Posterior vena cava (tissue), 2 donors: ENCODE measurements around the gene SMAD5. TPM values are rescaled to one million over a fixed set of nuclear protein-coding genes. Genes with fewer than 3 reads are reported as not detected.
A peak's percentile ranks its signal among the peaks of the same experiment; 100 is the strongest.

Experiments used
- DNase-seq: peaks from one replicate; pipeline ENCODE4 v3.0.0-alpha.2; 2020; ENCODE audit warnings: low spot score
- intact Hi-C, 2 donors: fragments of 100-400 bp; cut with DNase I; formaldehyde crosslinking; loops; one replicate each; pipeline versions ENCODE4 v1.14.1 to v1.14.2; 2022 to 2023
- total RNA-seq, 2 donors: library from RNA; stranded (reverse); fragmentation: NEBNext Ultra II Directional; extraction: Animal tissue kit (Norgen Biotek cat#: 25700); gene quantifications; one replicate each; pipeline ENCODE4 v1.2.1, GENCODE V29; 2021
- donor health status: DM: yes; HTN: yes; CAD: no.
- donor health status: DM: yes; HTN: yes; CAD: no.

Gene SMAD5
- total RNA-seq, 2 donors from 2014 or later, result 71.0 to 79.2 TPM

DNA sequence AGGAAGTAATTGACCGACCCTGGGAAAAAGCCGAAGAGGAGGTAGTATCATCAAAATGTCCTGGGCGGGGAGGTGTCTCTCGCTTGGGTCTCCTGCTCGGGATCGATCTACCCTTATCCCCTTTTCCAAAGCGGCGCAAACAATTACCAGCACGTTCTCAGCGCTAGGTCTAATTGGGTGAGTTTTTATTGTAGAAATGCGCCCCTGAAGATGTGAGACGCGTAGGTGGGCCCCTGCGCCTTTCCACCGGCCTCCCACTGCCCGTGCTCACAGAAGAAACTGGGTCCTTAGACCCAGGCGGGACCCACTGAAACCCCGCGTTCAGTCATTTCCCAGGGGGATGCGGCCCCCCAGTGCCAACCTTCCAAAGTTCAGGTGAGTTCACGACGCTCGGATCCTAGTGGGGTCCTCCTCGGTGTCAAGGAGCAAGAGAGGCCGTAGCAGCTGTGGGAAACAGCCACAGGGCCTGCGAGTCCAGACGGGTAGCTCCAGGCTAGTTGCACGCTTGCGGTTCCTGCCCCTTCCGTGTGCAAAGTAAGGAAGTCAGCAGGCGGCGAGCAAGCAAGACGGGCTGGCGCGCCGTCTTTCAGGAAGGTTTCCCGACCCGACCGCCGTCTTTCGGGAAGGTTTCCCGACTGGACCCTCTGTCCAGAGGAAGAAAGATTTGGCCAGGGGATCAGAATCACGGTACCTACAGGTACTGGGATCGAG lies 58.8 kb downstream of the SMAD5 start:
- no peak for DNase-seq
- intact Hi-C loops, result no loop called here

DNA sequence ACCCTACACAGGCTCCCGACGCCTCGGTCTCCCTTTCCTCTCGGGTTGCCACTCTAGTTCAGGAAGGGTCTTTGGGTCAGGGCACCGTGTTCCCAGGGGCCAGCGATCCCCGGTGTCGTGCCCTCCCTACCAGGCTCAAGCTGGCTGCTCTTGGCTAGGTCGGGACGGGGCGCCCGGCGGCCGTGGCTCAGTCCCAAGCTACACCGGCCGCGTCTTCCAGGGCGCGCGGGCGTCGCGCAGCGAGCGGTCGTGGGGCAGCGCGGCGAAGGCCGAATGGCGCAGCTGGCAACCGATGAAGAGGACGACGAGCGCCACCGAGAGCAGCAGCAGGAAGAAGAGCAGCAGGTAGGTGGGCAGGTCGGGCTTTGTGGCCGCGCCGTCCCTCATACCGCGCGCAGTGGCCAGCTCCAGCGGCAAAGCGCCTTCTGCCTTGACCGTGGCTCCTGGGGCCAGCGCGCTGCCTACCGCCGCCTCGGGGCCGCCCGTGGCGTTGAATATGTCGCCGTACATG lies 59.4 kb downstream of the SMAD5 start:
- intact Hi-C loops, result no loop called here
- DNase-seq, result no peak

DNA sequence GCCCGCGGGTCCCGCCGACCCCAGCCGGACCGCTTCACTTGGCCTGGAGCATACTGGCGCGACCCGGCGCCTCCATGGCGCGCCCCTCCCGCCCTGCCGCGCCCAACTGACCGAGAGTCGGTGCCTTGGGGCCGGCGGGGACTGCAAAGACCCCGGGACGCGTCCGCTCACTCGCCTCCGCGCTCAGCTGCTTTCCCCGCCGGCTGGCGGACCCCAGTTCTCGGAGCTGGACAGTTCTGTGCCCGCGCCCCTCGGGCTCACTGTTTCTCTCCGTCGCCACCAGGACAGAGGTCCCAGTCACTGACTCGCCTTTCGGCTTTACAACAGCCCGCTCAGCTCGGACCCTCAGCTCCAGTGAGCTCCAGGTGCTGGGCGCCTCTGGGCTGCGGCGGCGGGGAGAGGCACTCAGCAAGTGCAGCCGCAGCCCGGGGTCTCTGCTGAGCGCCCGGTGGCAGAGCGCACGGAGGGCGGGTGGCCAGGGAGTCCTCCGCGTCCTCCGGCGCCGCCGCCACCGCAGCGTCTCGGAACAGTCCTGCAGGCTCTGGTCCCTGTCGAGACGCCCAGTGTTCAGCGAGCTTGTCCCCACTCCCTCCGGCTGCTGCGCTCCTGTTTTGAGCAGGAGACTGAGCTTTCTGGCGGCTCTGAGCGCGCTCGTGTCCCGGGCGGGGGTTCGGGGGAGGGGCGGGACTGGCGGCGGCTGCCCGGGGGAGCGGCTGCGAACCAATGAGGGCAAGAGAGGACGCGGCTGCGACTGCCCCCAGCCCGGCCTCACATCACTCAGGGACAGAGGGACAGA lies 60.1 kb downstream of the SMAD5 start, which contains the start of gene SMIM32:
SMIM32 (minus strand) TSS at position 637 of the 796 bp plus-strand sequence. CDS start 638 bp downstream, outside the sequence.
- no peak for DNase-seq

DNA sequence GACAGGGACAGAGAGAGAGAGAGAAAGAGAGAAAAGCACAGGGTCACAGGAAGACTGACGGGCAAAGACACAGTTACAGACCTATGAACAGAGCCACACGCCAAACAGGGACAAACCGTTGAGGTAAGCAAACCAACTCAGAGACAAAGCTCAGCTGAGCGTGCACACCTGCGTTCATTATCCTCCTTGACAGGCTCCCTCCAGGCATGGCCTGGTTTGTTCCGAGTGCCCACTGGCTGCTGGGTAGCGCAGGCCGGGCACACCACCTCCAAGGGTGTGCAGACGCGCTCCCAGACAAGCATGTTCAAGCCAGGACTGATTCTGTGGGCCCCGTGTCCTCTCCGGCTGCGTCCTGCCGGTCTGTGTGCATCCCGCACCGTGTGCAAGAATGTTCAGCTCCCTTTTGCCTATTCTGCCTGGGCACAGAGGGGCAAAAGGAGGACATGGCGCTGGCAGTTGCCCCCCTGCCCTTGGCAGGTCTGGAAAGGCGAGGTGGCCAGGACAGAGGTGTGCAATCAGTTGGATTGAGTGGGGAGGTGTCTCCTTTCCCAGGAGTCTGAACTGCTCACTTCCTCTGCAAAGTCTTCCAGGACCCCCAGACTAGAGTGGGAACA lies 60.8 kb downstream of the SMAD5 start:
- no peak for DNase-seq
- intact Hi-C loops, result no loop called here

More for the DNA sequence above, 60.1 kb downstream of the SMAD5 start, which contains the start of gene SMIM32:
- intact Hi-C loops, result no loop called here

DNA sequence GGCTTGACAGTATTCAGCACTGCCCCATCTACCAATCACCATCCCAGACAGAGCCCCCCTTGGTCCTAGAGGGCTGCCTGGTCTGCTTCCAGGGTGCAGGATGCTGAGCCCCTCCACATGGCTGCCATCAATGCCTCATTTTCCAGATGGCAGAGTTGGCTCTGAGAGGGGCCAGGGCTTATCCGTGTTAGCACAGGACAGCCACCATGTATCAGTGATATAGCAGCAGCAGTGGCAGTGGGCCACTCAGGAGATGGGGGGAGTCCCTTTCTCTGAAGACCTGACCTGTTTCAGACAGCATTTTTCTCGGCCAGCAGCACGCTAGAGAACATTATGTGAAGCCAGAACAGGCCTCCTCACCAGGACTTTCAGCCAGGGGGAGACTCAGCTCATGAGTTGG lies 61.9 kb downstream of the SMAD5 start:
- no peak for DNase-seq
- intact Hi-C loops, result no loop called here

DNA sequence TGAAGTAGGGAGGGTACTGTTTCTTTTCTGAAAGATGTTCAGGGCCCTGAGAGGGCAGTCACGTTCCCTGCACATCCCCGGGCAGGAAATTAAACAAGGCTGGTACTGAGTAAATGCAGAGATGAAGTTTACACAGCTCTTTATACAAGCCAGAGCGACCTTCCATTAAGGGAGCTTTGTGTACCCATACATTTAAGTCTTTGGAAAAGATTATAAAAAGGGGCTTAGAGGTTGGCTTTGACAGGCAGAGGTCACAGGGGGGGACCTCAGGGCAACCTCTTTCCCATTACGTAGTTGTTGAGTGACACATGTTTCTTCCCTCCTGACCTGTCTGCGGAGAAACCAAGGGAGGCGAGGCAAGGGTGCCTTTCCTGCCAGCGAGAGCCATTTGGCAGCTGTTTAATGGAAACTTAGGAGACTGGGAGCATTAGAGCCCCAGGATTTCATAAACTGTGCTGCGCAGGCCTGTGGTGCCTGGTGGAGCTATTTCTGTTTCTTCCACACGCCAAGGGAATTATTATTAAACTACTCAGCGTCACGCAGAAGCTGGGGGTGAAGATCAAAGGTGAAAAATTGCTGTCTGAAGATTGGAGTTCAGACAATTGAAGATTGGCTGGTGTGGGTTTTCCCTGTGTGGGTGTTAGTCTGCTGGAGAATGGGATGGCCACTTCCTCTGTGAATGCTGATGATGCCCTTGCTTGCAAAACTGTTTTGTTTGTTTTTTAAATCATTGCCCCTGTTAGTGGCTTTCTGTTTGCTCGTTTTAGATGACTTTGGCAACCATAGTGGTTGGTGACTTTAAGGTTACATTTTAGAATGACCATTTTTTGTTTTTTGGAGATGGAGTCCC lies 63.6 kb downstream of the SMAD5 start:
- no peak for DNase-seq
- intact Hi-C loops, result loop anchor here in 1 of 2 donors (1.0 kb wide), 1 partner anchor 19 kb away; no protein-coding TSS in a partner anchor

DNA sequence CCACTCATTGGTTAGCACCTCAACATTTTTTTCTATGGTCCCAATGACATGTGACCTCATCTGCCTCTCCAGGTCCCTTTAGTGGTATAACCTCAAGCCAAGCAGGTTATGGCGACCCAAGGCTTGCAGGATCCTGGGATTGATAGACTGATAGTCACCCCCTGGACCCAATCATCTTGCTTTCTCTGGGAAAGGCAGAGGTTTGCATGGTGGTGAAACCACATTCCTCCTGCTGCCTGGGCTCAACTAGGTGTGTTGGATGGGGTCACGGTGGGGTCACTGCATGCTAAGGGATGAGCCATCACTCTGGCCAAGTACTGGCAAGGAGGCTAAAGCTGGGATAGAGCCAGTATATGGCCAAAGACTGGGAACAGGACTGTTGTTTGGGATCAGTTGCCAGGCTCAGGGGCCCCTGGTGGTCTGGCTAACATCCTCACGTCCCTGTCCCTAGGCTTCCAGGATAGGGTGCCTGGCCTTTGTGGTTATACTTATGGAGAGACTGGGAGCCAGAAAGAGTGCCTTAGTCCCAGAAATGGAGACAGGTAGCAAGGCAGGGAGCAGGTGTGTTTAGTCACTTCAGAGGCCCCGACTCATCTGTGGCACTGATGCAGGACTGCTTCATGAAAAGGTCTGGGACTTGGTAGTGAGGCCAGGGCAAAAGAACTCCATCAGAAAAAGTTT lies 65.0 kb downstream of the SMAD5 start:
- DNase-seq, result no peak
- intact Hi-C loops, result no loop called here

DNA sequence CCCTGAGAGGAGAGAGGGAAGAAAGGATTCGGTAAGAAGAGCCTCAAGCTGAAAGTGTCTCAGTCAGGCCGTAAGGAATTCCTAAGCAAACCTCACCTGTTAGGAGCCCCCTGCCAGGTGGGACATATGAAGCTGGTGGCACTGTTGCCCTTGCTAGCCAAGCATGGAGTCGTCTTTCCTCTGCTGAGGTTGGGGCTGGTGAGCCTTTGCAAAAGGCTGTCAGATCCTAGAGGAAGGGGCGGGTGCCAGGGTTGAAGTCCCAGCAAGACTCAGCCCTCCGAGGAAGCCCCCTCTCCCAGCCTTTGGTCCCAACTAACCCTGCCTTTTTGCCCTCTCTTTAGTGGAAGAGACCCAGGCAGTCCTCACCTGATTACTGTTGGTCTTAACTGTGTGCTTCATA lies 65.8 kb downstream of the SMAD5 start:
- intact Hi-C loops, result no loop called here
- no peak for DNase-seq

DNA sequence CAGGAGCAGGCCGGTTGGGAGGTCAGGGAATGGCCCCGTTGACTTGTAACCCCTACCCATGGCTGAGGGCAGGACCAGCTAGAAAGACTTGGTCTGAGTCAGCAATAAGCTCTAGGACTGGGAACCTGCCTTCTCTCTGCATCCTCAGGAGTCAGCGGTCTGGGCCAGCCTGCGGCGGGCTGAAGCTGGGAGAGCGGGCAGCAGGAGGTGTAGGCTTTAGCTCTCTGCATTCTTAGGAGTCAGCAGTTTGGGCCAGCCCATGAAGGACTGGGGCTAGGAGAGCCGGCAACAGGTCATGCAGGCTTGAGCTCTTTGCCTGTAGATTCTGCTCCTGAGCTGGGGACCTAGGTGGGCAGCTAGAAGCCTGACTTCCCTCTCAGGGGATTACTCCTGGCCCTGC lies 66.8 kb downstream of the SMAD5 start:
- intact Hi-C loops, result no loop called here

DNA sequence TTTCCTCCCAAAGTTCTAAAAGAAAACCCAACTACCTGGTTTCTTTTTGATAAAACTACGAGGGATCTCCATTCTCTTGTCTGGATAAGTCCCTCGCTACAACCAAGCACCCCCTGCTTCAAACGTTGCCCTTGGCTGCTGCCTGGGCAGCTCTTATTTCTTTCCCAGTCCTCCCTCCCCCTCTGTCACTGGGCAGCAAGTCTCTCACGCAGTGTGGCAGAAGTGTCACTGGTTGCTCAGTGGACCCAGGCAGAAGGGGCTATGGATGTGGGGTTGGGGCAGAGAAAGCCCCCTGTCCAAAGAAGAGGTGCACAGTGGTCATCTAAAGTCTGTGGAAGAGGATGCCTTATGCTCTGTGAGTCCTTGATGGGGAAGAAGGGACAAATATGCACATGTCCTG lies 67.5 kb downstream of the SMAD5 start:
- DNase-seq, result no peak
- intact Hi-C loops, result no loop called here

More for the DNA sequence above, 66.8 kb downstream of the SMAD5 start:
- DNase-seq, result no peak

DNA sequence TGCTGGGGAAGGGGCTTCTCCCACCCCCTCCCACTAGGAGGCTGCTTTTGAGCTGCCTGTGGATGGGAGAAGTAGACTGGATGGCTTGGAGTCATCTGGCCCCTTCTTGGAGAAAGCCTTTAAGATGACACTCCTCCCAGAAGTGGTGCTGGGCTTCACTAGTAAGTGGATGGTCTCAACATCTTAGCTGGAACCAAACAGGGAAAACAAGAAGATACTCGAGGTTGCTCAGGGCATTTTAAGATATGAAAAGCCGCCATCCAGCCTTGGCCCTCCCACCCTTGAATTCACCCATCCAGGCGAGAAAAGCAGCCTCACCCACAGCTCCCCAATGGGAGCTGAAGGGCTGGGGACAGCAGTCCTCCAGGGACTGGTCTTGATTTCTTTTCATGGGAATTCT lies 68.1 kb downstream of the SMAD5 start:
- intact Hi-C loops, result no loop called here
- no peak for DNase-seq

DNA sequence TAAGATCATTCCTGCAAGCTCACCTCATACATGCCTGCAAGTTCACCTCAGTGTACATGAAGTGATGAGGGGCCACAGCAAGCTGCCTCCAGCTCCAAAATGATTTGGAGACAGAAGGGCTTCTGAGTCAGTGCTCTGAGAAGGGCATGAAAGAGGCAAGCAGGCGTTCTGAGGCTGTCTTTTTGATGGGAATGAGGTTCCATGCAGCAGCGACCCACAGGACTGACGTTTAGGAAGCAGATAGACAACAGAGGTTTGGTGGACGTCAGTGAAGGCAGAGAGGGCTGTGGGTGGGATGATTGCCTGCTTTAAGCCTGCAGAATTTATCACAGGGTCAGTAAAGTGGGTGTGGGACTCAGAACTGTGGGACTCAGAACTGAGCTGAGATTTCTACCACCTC lies 69.2 kb downstream of the SMAD5 start:
- intact Hi-C loops, result no loop called here
- DNase-seq, result peak; percentile 64

DNA sequence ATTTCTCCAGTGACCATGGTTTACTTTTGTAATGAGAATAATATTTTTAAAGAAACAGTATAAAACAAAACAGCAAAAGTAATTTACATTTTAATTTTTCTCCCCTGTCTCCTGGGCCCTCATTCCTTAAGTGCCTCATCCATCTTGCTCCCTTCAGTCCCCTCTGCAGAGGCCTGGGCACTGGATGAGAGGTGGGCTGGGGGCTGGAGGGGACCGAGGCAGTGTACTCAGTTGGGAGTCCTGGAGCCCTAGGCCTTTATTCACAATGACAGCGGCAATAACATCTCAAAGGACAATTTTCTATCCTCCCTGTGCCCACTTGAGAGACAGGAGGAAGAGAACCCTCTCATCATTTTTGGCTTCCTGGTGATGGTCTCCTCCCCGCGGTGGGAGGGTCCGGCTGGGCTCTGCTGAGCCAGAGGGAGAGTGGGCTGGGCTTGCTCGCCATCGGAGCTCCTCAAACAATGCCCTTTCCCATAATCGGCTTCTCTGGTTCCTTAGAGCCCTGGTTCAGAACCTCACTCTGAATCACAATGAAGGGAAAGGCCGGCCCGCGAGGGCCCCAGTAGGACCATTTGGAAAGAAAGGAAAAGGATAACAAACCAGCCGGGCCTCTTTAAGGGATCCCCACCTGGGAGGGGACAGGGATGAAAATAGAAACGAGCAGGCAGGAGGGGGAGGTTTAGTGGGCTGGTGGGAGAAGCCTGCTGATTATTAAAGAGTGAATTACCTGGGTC lies 70.0 kb downstream of the SMAD5 start:
- peak; percentile 23 for DNase-seq
- intact Hi-C loops, result no loop called here

DNA sequence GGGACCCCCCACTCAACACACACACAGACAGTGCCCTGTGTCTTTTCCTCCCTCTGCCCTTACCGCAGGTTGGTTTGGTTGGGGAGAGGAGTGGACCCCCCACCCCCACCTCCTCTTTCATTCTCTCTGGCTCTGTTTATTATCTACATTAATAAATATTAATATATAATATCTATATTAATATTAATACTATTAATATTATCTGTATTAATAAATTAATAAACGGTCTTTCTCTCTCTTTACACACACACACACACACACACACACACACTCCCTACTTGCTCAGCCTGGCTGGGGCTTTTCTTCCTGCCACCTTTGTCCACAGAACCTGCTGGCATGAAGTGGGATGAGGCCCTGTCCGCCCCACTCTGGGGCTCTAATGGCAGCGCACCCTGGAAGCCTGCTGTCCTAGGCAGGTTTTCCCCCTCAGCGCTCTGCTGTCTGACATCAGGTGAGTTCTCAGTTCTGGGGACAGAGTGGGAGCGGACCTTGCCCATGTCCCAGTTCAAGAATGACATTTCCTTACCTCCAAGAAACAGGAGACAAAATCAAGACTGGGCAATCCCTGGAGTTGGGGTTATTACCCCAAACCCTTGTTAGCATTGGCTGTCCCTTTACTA lies 70.8 kb downstream of the SMAD5 start:
- intact Hi-C loops, result no loop called here

DNA sequence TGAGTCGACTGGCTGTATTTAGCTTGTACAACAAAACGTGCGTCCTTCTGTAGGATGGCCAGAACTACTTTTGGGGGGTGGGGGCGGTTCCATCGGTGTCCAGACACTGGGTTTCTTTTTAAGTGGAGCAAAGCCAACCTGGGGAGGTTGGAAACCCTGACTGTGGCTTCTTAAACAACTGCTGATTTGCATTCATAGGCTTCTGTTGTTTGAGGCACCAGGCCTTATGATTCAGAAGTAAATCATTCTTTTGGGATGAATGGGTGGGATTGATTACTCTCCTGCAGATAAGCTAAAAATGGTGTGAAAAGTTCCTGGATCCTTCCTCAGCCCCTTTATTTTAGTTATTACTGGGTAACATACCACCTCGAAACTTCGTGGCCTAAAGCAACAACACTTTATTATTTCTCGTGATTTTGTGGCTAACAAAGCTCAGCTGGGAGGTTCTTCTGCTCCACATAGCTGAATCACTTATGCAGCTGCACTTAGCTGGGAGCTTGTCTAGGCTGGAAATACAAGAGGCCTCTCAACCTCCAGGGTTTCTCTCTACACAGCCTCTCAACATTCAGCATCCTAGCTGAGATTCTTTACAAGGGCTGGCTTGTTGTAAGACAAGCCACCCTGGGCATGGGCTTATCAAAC lies 72.5 kb downstream of the SMAD5 start:
- intact Hi-C loops, result loop anchor here in 1 of 2 donors (5.0 kb wide), 1 partner anchor 318 kb away; no protein-coding TSS in a partner anchor

More for the DNA sequence above, 70.8 kb downstream of the SMAD5 start:
- DNase-seq, result peak; percentile 47

DNA sequence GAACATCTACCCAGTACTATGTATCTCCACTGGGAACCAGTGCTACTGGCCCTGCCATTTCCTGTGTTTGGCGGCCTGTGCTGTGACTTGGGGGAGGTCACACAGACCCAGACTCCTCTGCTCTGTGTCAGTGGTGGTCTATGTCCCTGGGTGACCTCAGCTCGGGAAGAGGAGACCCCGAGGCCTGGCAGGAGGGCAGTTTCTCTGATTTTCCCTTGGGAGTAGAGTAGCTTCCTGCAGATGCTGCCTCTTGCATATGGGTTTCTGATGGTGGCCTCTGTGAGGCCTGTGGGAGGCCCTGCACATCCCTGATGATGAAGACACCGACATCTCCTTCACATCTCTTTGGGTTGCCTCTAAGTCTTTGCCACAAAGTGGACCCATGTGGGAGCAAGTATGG lies 73.3 kb downstream of the SMAD5 start:
- DNase-seq, result peak; percentile 45
- intact Hi-C loops, result loop anchor here in 1 of 2 donors (5.0 kb wide), 1 partner anchor 319 kb away; no protein-coding TSS in a partner anchor

More for the DNA sequence above, 72.5 kb downstream of the SMAD5 start:
- peak; percentile 66 for DNase-seq

DNA sequence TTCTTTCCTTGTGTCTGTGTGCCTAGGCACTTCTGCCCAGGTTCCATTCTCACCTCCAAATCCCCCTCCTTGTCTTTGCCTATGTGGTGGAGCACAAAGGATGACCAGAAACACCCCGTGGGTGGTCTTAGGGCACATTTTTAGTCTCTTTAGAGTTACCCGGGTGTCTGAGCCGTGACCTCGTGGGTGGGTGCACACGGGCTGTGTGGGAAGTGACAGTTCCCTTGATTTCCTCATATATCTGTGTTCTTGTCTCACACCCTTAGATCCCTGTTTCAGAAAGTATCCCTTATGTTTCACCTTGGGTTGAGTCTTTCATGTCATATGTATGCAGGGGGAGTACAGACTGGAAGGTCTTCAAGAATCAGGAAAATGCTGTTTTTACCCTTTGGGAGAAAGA lies 73.7 kb downstream of the SMAD5 start:
- peak; percentile 18 for DNase-seq
- intact Hi-C loops, result loop anchor here in 1 of 2 donors (5.0 kb wide), 1 partner anchor 319 kb away; no protein-coding TSS in a partner anchor
